PC-9 (cell line): ENCODE data around the gene RTL1.

Source experiments
- EZH2 ChIP-seq: fragments of 200-600 bp; sonication (generic); IDR thresholded peaks from 2 replicates; pipeline ENCODE4 v1.8.0; 2017; ENCODE audit warnings: antibody characterized with exemption, low read depth
- TF ChIP-seq, protein P1 (sequence below): fragments of 200-600 bp; sonication (generic); conservative IDR thresholded peaks from 2 replicates; pipeline ENCODE4 v1.6.1; 2017; ENCODE audit warnings: mixed run types, antibody characterized with exemption, mild to moderate bottlenecking, moderate library complexity

DNA sequence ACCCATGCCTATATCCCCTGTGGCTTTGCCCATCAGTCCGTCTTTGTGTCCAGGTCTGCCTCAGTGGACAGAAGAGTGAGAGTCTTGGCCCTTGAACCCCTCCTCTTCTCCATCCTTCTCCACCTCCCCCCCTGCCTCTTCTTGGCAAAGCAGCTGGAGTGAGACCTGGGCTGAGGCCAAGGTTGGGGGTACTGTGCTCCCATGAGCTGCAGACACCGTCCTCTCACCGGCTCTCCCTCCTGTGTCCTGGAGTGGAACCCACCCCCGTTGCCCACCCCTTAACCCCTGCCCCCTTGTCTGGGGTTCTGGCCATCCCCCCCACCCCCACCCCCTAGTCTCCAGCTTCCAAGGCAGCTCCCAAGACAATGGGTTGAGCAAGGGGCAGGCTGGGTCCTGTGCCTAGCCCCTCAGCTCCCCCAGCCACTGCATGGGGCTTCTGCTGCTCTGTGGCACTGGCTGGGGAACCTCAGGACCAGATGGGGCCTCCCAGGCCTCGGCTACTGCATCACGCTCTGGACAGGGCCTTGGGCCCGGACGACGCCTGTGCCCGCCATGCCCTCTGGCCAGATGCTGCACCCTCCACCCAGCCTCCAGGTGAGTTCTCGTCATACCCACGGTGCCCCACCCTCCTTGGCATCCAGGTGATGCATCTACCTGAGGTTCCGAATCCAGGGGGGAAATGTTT lies 35.7 kb downstream of the RTL1 start:
- TF ChIP-seq, protein P1, sequence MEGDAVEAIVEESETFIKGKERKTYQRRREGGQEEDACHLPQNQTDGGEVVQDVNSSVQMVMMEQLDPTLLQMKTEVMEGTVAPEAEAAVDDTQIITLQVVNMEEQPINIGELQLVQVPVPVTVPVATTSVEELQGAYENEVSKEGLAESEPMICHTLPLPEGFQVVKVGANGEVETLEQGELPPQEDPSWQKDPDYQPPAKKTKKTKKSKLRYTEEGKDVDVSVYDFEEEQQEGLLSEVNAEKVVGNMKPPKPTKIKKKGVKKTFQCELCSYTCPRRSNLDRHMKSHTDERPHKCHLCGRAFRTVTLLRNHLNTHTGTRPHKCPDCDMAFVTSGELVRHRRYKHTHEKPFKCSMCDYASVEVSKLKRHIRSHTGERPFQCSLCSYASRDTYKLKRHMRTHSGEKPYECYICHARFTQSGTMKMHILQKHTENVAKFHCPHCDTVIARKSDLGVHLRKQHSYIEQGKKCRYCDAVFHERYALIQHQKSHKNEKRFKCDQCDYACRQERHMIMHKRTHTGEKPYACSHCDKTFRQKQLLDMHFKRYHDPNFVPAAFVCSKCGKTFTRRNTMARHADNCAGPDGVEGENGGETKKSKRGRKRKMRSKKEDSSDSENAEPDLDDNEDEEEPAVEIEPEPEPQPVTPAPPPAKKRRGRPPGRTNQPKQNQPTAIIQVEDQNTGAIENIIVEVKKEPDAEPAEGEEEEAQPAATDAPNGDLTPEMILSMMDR: no peak
- no peak for TF ChIP-seq EZH2
